Vagina (tissue), 2 donors: ENCODE results near the gene DIAPH2. TPM values are rescaled to one million over a fixed set of nuclear protein-coding genes. Genes with fewer than 3 reads are reported as not detected.

Source experiments
- DNase-seq, 2 donors: peaks; one replicate each; pipeline ENCODE4 v3.0.0-alpha.2; 2017; ENCODE audit errors: extremely low spot score in 2 of 2
- H3K27ac ChIP-seq: fragments of 200-600 bp; sonication (generic); one replicate; pipeline ENCODE4 v1.5.1; 2019
- H3K27me3 ChIP-seq: fragments of 200-600 bp; sonication (generic); one replicate; pipeline ENCODE4 v1.5.1; 2019
- H3K36me3 ChIP-seq, 2 donors: fragments of 200-600 bp; sonication (generic); one replicate each; pipeline ENCODE4 v1.5.1; 2017 to 2019
- H3K4me1 ChIP-seq: fragments of 200-600 bp; sonication (generic); one replicate; pipeline ENCODE4 v1.5.1; 2019
- H3K4me3 ChIP-seq, 2 donors: fragments of 200-600 bp; sonication (generic); 1 replicate in 1 of 2; 2 replicates in 1 of 2; pipeline ENCODE4 v1.5.1; 2016 to 2019
- H3K9me3 ChIP-seq: fragments of 200-600 bp; sonication (generic); one replicate; pipeline ENCODE4 v1.5.1; 2019
- POLR2A ChIP-seq, 2 donors: fragments of 450-650 bp; IDR thresholded peaks; one replicate each; pipeline ENCODE4 v1.6.1; 2017; ENCODE audit warnings: antibody characterized with exemption in 2 of 2, mild to moderate bottlenecking in 2 of 2, moderate library complexity in 2 of 2
- POLR2AphosphoS5 ChIP-seq, 2 donors: sonication (generic); formaldehyde crosslinking; IDR thresholded peaks; one replicate each; pipeline ENCODE4 v1.9.0; 2017; ENCODE audit warnings: antibody characterized with exemption in 2 of 2, mild to moderate bottlenecking in 2 of 2, low read depth in 1 of 2; ENCODE audit not compliant: insufficient read depth in 1 of 2
- intact Hi-C: fragments of 100-400 bp; cut with DNase I; formaldehyde crosslinking; loops from one replicate; pipeline ENCODE4 v1.15.1; 2023
- total RNA-seq: library from RNA; depleted of rRNA; stranded (reverse); fragments of >200 nt; gene quantifications from one replicate; pipeline ENCODE4 v1.2.3, GENCODE V29; 2016
- TF ChIP-seq, protein P1 (sequence below), 3 experiments: fragments of 450-650 bp in 2 of 3; fragments of 200-600 bp in 1 of 3; sonication (generic) in 1 of 3; IDR thresholded peaks; one replicate each; pipeline ENCODE4 v1.5.1; 2017 to 2019; ENCODE audit warnings: antibody characterized with exemption in 3 of 3, mild to moderate bottlenecking in 2 of 3, moderate library complexity in 2 of 3

DIAPH2 gene
- total RNA-seq, 1 donor from 2014 or later = 38.8 TPM

GRCh38 chrX:97522307-97522706, 837.7 kb downstream of the DIAPH2 start:
- Histone ChIP-seq H3K27me3 (no peaks in the 10 kb centered on the region), H3K27ac (no peak overlapping the region), H3K9me3 (no peaks in the 10 kb centered on the region), H3K4me3 (no peak overlapping the region), H3K36me3 (no peaks in the 10 kb centered on the region), H3K4me1 (no peaks in the 10 kb centered on the region)
- DNase-seq = no peak
- intact Hi-C loops = no loop called here
- TF ChIP-seq, protein P1, sequence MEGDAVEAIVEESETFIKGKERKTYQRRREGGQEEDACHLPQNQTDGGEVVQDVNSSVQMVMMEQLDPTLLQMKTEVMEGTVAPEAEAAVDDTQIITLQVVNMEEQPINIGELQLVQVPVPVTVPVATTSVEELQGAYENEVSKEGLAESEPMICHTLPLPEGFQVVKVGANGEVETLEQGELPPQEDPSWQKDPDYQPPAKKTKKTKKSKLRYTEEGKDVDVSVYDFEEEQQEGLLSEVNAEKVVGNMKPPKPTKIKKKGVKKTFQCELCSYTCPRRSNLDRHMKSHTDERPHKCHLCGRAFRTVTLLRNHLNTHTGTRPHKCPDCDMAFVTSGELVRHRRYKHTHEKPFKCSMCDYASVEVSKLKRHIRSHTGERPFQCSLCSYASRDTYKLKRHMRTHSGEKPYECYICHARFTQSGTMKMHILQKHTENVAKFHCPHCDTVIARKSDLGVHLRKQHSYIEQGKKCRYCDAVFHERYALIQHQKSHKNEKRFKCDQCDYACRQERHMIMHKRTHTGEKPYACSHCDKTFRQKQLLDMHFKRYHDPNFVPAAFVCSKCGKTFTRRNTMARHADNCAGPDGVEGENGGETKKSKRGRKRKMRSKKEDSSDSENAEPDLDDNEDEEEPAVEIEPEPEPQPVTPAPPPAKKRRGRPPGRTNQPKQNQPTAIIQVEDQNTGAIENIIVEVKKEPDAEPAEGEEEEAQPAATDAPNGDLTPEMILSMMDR (IDR thresholded peaks at IDR 0.05) = no peak
- TF ChIP-seq POLR2A (IDR thresholded peaks at IDR 0.05) = no peak
- no peak for TF ChIP-seq POLR2AphosphoS5 (IDR thresholded peaks at IDR 0.05; ENCODE audit: insufficient read depth in 1 of 2, low read depth in 1 of 2)

GRCh38 chrX:97524340-97524739, 839.7 kb downstream of the DIAPH2 start:
- no peaks in the 10 kb centered on the region for H3K27me3 ChIP-seq
- no peaks in the 10 kb centered on the region for H3K9me3 ChIP-seq
- intact Hi-C loops = no loop called here
- H3K36me3 ChIP-seq = no peaks in the 10 kb centered on the region
- H3K4me1 ChIP-seq = no peaks in the 10 kb centered on the region
- no peak overlapping the region for H3K4me3 ChIP-seq
- H3K27ac ChIP-seq = no peak overlapping the region
- TF ChIP-seq, protein P1 (IDR thresholded peaks at IDR 0.05) = no peak
- TF ChIP-seq POLR2AphosphoS5 (IDR thresholded peaks at IDR 0.05; ENCODE audit: insufficient read depth in 1 of 2, low read depth in 1 of 2) = no peak
- TF ChIP-seq POLR2A (IDR thresholded peaks at IDR 0.05) = no peak
- DNase-seq = no peak

DNA sequence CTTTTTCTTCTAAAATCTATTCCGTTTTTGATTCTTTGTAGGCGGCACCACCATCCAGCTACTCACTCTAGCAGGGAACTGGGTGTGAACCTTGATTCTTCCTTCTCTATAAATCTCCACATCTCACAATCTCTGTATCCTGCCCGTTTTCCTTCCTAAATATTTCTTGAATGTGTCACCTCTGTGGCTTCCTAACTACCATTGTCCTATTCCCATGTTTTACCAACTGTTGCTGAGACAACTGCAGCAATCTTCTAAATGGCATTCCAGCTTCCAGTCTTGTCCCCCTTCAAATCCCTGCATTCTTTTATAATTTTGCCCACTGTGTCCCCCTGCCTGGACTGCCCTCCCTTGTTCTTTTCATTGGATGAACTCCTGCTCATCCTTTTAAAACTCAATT, 840.4 kb downstream of the DIAPH2 start:
- DNase-seq = no peak
- no peak overlapping the region for H3K27ac ChIP-seq
- H3K4me1 ChIP-seq = no peaks in the 10 kb centered on the region
- H3K4me3 ChIP-seq = no peak overlapping the region
- no peak for TF ChIP-seq POLR2A (IDR thresholded peaks at IDR 0.05)
- no peak for TF ChIP-seq POLR2AphosphoS5 (IDR thresholded peaks at IDR 0.05; ENCODE audit: insufficient read depth in 1 of 2, low read depth in 1 of 2)
- TF ChIP-seq, protein P1 (IDR thresholded peaks at IDR 0.05) = no peak
- no peaks in the 10 kb centered on the region for H3K9me3 ChIP-seq
- H3K36me3 ChIP-seq = no peaks in the 10 kb centered on the region
- no peaks in the 10 kb centered on the region for H3K27me3 ChIP-seq
- intact Hi-C loops = no loop called here

- TF ChIP-seq, protein P1 (IDR thresholded peaks at IDR 0.05) = no peak
- TF ChIP-seq POLR2AphosphoS5 (IDR thresholded peaks at IDR 0.05; ENCODE audit: insufficient read depth in 1 of 2, low read depth in 1 of 2) (no peak), POLR2A (IDR thresholded peaks at IDR 0.05) (no peak)
- DNase-seq = no peak
- no peak overlapping the region for H3K27ac ChIP-seq
- intact Hi-C loops = no loop called here
- H3K36me3 ChIP-seq = no peaks in the 10 kb centered on the region
- H3K9me3 ChIP-seq = no peaks in the 10 kb centered on the region
- no peaks in the 10 kb centered on the region for H3K4me1 ChIP-seq
- no peaks in the 10 kb centered on the region for H3K27me3 ChIP-seq
- no peak overlapping the region for H3K4me3 ChIP-seq
Observed at GRCh38 chrX:97525981-97526380, 841.3 kb downstream of the DIAPH2 start.

DNA sequence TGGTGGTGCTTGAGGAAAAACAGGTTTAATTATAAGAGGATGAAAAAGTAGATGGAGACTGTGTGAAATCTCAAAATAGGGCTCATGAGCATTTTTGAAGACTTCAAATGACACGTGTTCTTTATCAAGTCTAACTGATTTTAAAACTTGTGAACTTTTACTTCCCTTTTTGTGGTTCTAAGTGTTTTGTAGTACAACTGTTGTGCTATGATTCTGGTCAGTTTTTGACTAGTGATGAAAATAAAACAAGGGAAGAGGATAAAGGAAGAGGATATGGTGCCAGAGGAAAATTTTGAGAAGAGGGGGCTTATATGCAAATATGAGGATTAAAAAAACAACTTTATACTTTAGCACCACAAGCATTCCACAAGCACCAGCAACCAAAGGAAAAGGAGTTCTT, 843.1 kb downstream of the DIAPH2 start:
- intact Hi-C loops = no loop called here
- TF ChIP-seq POLR2A (IDR thresholded peaks at IDR 0.05) (no peak), POLR2AphosphoS5 (IDR thresholded peaks at IDR 0.05; ENCODE audit: insufficient read depth in 1 of 2, low read depth in 1 of 2) (no peak)
- TF ChIP-seq, protein P1 (IDR thresholded peaks at IDR 0.05) = no peak
- Histone ChIP-seq H3K27me3 (no peaks in the 10 kb centered on the region), H3K4me1 (no peaks in the 10 kb centered on the region), H3K4me3 (no peak overlapping the region), H3K27ac (no peak overlapping the region), H3K9me3 (no peaks in the 10 kb centered on the region), H3K36me3 (no peaks in the 10 kb centered on the region)
- no peak for DNase-seq
